Measurements from ENCODE around the gene MYOZ3. TPM values are rescaled to one million over a fixed set of nuclear protein-coding genes. Genes with fewer than 3 reads are reported as not detected.

MYOZ3 gene
- total RNA-seq, 1 donor from 2014 or later, result 2.6 TPM

DNA sequence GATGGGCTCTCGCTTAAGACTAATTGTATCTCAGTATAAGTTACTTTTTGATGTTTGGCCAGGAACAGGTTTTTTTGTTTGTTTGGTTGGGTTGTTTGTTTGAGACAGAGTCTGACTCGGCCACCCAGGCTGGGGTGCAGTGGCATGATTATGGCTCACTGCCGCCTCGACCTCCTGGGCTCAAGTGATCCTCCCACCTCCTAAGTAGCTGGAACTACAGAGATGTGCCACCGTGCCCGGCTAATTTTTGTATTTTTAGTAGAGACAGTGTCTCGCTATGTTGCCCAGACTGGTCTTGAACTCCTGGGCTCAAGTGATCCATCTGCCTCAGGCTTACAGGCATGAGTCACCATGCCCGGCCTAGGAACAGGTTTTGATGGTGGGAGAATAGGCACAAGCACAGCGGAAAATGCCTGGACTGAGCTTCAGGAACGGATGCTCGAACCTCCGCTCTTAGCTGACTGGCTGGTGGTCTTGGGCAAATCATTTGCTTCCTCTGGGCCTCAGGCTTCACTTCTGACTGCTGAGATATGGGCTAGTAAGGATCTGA, 32.0 kb upstream of the MYOZ3 start:
- TF ChIP-seq, protein P1, sequence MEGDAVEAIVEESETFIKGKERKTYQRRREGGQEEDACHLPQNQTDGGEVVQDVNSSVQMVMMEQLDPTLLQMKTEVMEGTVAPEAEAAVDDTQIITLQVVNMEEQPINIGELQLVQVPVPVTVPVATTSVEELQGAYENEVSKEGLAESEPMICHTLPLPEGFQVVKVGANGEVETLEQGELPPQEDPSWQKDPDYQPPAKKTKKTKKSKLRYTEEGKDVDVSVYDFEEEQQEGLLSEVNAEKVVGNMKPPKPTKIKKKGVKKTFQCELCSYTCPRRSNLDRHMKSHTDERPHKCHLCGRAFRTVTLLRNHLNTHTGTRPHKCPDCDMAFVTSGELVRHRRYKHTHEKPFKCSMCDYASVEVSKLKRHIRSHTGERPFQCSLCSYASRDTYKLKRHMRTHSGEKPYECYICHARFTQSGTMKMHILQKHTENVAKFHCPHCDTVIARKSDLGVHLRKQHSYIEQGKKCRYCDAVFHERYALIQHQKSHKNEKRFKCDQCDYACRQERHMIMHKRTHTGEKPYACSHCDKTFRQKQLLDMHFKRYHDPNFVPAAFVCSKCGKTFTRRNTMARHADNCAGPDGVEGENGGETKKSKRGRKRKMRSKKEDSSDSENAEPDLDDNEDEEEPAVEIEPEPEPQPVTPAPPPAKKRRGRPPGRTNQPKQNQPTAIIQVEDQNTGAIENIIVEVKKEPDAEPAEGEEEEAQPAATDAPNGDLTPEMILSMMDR (conservative IDR thresholded peaks at IDR 0.05), result no peak
- no peak overlapping the region for H3K4me3 Mint-ChIP-seq
- peaks cover 11% of the 10 kb centered on the region for H3K4me1 Mint-ChIP-seq
- peaks cover 20% of the 10 kb centered on the region for H3K27me3 Mint-ChIP-seq (ENCODE audit: low read depth)
- no peaks in the 10 kb centered on the region for H3K9me3 Mint-ChIP-seq
- H3K27ac Mint-ChIP-seq (ENCODE audit: unreplicated experiment), result no peak overlapping the region
- DNase-seq (ENCODE audit: low read depth, low spot score), result no peak
- H3K36me3 Mint-ChIP-seq (ENCODE audit: low read depth), result no peaks in the 10 kb centered on the region

DNA sequence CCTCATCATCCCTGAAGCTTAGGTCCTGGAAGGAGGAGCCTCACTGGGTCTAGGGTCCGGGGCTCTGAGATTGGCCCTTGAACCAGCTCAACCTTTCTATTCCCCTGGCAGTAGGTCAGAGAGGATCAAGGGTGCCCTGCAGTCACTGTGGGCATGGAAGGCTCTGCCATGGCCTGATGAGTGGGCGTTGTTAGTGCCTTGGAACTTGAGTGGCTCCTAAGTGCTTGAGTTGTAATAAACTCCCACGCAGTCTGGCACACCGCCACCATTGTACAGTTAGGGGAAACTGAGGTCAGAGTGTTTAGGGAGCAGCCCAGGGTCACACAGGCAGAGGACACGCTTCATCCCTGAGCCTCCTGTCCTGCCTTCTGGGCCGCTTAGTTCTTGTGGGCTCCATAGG, 31.0 kb upstream of the MYOZ3 start:
- TF ChIP-seq, protein P1 (conservative IDR thresholded peaks at IDR 0.05), result no peak
- H3K36me3 Mint-ChIP-seq (ENCODE audit: low read depth), result no peaks in the 10 kb centered on the region
- H3K4me1 Mint-ChIP-seq, result peaks cover 5% of the 10 kb centered on the region
- no peaks in the 10 kb centered on the region for H3K9me3 Mint-ChIP-seq
- H3K27ac Mint-ChIP-seq (ENCODE audit: unreplicated experiment), result no peak overlapping the region
- H3K4me3 Mint-ChIP-seq, result no peak overlapping the region
- no peak for DNase-seq (ENCODE audit: low read depth, low spot score)
- H3K27me3 Mint-ChIP-seq (ENCODE audit: low read depth), result peaks cover 15% of the 10 kb centered on the region

DNA sequence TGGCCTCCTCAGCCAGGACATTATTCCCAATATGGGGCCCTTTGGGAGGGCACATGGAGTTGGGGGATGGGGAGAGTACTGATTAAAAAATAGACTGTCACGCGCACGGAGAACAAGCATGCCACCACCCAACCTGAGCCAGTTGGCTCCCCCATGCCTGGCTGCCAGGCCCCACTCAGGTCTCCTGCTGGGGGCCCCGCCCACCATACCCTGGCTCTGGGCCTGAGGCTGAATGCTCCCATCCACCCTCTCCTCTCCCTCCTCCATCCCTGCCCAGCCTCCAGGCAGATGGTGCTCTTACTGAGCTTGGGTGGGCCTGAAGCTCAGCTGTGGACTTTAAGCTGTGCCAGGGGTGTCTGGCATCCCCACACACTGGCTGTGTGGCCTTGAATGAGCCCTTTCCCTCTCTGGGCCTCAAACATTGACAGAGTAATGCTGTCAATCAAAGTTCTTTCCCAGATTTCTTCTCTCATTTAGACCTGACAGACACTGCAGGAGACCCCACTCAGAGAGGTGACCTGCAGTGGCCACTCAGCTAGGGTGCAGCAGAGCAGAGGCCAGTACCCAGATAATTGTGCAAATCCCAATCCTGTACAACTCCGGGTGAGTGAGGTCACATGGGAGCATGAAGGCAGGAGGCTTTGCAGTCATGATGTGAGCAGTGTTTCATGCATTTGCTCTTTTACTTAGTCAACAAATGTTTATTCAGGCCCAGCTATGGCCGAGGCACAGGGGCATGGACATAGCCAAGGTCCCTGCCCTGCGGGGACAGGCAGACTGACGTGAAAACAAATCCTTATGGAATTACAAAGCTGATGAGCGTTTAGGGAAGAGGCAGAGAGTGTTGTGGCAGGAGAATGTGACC, 30.4 kb upstream of the MYOZ3 start:
- no peaks in the 10 kb centered on the region for H3K9me3 Mint-ChIP-seq
- H3K4me1 Mint-ChIP-seq, result peaks cover 5% of the 10 kb centered on the region
- DNase-seq (ENCODE audit: low read depth, low spot score), result no peak
- H3K4me3 Mint-ChIP-seq, result no peak overlapping the region
- no peaks in the 10 kb centered on the region for H3K36me3 Mint-ChIP-seq (ENCODE audit: low read depth)
- H3K27me3 Mint-ChIP-seq (ENCODE audit: low read depth), result peaks cover 12% of the 10 kb centered on the region
- H3K27ac Mint-ChIP-seq (ENCODE audit: unreplicated experiment), result no peak overlapping the region
- TF ChIP-seq, protein P1 (conservative IDR thresholded peaks at IDR 0.05), result no peak

DNA sequence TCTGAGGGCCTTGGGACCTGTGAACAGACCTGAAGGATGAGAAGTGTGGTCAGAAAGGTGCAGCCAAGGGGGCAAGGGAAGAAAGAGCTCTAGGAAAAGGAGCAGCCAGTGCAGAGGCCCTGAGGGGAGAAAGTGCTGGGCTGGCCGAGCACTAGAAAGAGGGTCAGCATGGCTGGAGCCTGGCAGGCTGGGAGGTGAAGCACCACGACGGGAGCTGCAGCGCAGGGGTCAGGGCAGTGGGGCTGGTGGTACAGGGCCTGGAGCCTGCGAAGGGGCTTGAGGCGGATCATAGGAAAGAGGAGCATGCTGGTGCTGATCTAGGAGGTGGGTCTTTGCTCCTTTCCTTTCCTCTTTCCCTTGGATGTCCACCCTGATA, 29.7 kb upstream of the MYOZ3 start:
- Mint-ChIP-seq H3K4me1 (peaks cover 5% of the 10 kb centered on the region), H3K4me3 (no peak overlapping the region), H3K36me3 (ENCODE audit: low read depth) (no peaks in the 10 kb centered on the region), H3K27me3 (ENCODE audit: low read depth) (peaks cover 6% of the 10 kb centered on the region), H3K9me3 (no peaks in the 10 kb centered on the region), H3K27ac (ENCODE audit: unreplicated experiment) (no peak overlapping the region)
- TF ChIP-seq, protein P1 (conservative IDR thresholded peaks at IDR 0.05), result no peak
- no peak for DNase-seq (ENCODE audit: low read depth, low spot score)

DNA sequence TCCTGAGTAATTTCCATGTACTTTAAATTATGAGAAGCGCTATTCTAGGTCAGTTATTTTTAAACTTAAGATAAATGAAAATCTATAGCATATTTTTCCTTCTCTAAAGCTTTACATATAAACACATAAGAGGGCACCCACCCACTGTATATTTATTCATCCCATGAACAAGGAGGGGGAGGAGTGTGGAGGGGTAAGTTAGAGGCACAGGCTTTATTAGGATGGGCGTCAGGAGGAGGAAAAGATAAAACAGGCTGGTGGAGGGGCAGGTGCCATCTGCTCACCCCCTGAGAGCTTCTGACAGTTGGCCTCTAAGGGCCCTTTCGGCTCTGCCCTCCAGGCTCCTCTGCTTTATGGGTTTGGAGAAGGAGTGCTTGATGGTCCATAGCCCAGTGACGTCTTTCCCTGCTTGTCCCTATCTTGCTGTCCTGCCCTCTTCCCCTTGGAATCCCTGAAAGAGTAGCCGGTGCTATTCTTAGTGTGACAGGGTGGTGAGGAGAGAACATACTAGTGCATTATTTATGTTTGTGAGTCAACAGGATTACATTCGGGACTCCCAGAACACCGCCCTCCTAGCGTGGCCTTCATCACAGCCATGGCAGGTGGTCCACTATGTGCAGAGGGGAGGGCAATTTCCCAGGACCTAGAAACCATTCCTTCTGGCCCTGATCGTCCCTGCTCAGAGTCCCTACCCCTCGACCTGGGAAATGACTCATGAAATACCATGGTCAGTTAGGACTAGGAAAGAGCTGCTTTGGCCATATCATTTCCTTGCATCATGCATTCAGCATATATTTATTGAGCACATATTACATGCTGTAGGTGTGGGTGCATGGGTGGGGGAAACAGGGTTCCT, 28.5 kb upstream of the MYOZ3 start:
- DNase-seq (ENCODE audit: low read depth, low spot score), result no peak
- H3K4me1 Mint-ChIP-seq, result peaks cover 5% of the 10 kb centered on the region
- H3K27ac Mint-ChIP-seq (ENCODE audit: unreplicated experiment), result no peak overlapping the region
- H3K27me3 Mint-ChIP-seq (ENCODE audit: low read depth), result peaks cover 12% of the 10 kb centered on the region
- no peaks in the 10 kb centered on the region for H3K36me3 Mint-ChIP-seq (ENCODE audit: low read depth)
- no peaks in the 10 kb centered on the region for H3K9me3 Mint-ChIP-seq
- no peak overlapping the region for H3K4me3 Mint-ChIP-seq
- TF ChIP-seq, protein P1 (conservative IDR thresholded peaks at IDR 0.05), result no peak

Measured in neural crest cell (in vitro differentiated cells).